HG02678 (cell line): ENCODE measurements around the gene SLC7A14.

Source experiments
- ATAC-seq: cut with Tn5 transposase; IDR thresholded peaks from one replicate; pipeline ENCODE4 v1.9.1; 2021; ENCODE audit warnings: mild to moderate bottlenecking, moderate library complexity; ENCODE audit not compliant: unreplicated experiment

SLC7A14 gene

DNA sequence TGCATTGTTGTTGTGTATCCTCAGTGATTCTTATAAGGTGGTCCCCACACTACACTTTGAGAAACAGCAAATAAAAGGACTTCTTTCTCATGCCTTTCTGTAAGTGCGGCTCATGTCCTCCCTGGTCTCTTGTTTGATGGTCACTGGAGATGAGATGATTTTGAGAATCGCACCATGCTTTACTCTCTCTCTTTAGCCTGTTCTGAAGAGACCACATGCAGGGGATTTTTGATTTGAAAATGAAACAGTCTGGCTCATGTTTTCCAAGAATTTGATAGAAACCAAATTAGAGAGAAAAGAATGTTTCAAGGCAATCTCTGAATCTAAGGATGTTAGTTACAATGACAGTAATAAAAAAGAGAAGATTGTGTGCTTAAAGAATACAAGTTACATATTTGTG lies 149.2 kb downstream of the SLC7A14 start:
- ATAC-seq = no peak

- no peak for ATAC-seq
Measured at GRCh38 chr3:170432416-170432815, 153.5 kb downstream of the SLC7A14 start.

- no peak for ATAC-seq
Measured at GRCh38 chr3:170431054-170431453, 154.8 kb downstream of the SLC7A14 start.

- ATAC-seq = no peak
Measured at GRCh38 chr3:170429050-170429449, 156.8 kb downstream of the SLC7A14 start.

DNA sequence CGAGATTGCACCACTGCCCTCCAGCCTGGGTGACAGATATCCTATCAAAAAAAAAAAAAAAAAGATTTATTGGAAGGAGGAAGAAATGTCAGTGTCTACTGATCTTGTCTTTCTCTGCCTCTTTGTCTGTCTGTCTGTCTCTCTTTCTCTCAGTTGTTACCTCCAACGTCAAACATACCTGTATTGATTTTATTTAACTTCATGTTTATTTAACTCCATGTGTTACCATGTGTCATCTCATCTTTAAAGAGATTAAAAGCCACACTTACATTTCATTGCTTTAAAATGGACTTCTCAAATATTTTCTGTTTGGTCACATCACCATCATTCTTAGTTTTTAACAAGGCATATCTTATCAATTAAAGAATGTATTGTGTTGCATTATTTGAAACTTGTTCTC lies 157.8 kb downstream of the SLC7A14 start:
- no peak for ATAC-seq

DNA sequence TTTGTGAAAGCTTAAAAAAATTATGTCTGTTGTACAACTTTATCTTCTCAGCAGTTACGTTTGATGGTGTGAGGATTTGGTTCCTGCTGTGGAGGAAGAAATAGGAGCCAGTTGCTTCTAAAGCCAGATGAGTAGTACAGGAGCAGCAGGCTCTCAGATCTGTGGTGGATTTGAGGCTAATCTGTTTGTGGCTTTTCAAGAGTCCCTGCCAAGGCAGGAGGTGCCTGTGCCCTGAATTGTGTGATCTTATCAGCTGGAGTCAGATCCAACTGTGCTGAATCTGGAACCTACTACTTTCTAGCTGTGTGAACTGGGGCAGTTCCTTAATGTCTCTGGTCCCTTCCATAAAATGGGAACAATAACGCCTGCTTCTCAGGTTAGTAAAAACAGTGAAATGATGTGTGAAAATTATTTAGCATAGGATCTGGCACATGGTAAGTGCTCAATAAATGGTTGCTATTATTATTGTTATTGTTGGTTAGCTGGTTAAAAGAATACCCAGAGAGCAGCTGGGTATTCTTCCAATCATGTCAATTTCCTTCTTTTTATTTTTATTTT lies 159.6 kb downstream of the SLC7A14 start:
- ATAC-seq = no peak

DNA sequence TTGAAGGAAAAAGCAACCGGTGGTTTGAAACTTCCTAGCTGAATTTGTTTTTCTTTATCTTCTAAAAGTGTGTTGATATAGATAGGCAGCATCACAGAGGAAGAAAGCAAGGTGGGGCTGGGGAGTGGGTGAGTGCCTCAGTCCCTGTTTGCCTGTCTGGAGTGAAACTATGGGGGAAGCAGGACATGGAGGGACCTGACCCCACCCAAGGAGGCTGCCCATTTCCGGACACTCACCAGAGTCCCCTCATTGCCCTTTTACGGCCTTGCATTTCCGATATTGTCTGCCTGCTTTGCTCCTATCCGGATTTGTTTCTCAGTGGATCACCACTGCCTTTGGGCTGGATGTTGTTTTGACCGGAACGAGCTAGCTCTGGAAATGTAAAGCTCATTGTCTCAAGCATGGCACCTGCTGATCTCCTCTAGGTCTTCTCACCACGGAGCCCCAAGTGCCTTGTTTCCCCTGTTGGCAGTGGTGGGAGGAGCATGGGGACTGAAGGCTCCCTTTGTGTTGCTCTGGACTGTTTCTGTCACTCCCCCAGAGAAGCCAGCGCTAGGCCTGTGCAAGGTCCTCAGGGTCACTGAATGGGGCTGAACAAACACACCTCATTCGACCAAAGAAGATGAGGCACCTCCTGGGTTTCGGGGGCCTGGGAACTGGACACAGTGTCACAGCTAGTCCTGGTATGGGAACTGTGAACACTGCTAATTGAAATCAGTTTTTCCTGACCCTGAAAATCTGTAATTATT lies 160.2 kb downstream of the SLC7A14 start:
- no peak for ATAC-seq

DNA sequence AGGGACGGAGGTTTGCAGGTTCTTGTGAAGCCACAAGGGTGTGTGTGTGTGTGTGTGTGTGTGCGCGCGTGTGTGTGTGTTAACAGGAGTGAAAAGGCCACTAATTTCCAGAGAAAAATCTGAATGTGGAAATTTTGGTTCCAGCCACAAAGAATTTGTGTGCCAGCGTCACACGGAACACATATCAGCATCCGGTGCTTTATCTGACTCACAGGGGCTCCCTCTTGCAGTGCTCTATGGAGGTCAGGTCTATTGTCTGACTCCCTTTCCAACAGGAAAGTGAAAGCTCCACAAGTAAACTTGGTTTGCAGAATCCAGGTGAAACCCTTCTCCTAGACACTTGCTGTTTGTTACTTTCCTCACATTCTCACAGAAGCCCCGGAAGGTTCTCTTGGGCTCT lies 161.0 kb downstream of the SLC7A14 start:
- ATAC-seq = no peak

DNA sequence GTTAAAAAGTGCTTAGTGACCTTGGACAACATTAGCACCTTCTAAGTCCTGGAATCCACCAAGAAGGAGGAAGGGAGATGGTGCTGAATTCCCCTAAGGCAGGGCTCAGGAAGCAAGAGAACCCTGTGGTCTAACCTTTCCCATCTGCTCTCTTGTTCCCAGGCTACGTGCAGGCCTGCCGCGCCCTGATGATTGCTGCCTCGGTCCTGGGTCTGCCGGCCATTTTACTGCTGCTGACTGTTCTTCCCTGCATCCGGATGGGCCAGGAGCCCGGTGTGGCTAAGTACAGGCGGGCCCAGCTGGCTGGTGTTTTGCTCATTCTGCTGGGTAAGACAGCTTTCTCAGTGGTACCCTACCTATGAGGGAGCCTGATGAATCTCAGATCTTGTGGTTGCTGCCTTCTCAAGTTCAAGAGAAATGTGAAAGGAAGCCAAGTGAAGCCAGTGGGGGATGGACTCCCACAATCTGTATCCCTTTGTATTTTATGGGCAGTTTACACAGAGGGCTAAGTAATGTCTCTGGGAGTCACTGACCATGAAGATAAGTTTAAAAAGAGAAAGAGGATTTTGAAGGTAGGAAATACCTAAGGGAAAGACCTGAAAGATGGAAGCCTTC lies 162.8 kb downstream of the SLC7A14 start:
- ATAC-seq = no peak

GRCh38 chr3:170421758-170422157 lies 164.1 kb downstream of the SLC7A14 start:
- no peak for ATAC-seq

DNA sequence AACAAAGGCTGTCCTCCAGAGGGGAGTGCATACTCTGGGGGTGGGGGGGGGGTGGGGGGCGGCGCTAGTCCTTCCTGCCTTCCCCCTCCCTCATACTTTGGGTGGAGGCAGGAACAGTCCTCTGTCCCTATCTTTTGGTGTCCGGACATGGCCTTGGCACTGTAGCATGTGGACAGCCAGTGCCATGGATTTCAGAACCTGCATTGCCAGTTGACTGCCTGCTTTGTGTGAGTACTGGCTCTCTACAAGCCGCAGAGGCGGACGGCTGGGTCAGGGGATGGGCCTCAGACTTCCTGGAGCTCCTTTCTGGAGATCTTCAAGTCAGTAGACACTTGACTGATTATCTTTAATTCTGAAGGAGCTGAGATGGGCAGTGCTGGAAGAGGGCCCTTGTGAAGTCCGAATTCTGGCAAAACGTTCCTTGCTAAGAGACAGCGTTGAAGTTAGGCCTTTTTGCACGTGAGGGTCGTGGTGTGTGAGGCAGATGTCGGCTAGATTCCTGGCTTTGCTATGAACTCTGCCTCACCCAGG lies 164.7 kb downstream of the SLC7A14 start:
- no peak for ATAC-seq

DNA sequence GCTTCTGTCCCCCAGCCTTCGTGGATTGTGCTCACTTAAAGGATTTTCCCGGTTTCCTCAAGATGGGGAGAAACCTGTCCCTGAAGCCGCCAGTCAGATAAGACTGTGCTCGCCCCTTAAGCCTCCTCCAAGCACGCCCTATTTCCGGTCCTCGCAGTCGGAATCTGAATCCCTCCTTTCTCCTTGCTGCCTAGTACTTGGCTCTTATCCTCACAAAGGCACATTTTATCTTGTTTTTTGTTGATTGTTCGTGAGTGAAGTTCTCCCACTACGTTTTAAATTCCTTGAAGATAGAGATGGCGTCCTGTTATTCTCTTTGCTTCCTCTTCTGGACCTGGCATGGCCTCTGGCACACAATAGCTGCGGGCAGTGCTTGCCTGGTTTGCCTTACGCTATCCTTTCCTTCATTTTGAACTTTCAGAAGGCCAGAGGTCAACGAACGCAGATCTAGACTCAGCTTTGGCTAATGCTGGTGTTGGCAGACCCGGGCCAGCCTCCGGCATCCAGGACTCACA lies 165.5 kb downstream of the SLC7A14 start:
- ATAC-seq = no peak

DNA sequence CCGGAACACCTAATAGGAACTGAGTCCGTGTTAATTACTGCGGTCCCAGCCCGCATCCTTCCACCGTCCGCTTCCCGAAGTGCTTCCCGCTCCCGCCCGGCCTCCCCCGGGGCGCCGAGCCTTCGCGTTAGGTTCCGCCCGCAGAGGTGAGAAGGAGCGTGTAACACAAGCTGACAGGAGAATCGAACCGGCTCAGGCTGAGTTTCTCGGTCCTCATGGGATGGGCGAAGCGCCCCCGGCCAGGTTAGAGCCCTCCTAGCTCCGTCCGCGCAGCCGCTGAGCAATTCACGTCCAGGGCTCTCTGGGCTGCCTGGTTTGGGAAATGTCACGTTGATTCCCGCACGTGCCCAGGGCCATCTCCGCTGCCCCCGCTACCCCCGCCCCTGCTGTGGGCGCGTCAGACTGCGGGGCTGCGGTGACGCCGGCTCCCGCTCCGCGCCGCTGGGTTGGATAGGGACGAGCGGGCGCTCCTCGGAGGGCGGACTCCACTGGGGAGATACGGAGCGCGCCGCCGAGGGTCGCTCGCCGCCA lies 166.3 kb downstream of the SLC7A14 start:
- ATAC-seq = no peak

DNA sequence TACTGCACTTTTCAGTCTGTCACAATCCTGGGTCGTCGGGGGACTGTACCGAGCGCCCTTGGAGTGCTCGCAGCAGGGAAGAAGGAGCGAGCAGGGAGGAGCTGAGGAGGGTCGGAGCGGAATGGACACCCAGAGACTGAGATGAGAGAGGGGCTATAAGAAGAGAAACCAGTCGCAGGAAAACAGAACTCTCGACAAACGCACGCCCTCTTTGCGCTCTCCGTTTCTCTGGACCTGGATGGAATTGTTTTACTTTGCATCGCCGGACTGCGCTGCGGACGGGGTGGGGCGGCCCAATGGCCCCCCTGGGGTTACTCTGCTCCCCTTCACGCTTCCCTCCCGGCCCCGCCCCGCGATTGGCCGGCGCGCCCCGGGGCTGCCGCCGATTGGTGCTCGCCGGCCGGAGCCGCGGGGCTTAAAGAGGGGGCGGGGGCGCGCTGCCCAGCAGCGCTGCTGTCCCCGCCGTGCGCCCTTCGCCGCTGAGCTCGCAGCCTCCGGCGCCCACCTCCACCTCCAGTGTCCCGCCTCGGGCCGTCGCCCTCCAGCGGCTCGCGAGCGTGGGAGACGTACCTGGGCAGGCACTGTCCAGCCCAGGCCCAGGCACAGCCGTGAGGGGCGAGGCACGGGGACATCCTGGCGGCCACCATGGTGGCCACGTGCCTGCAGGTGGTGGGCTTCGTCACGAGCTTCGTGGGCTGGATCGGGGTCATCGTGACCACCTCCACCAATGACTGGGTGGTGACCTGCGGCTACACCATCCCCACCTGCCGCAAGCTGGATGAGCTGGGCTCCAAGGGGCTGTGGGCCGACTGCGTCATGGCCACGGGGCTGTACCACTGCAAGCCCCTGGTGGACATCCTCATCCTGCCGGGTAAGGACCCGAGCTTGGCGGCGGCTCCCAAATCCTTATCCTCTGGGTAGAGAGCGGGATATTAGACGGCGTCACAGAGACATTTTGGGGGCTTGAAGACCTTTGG lies 167.2 kb downstream of the SLC7A14 start, which contains the start of gene CLDN11:
TSS of gene CLDN11 (plus strand) at position 447 of the 977 bp plus-strand sequence. CDS start at position 646, 199 bp downstream.
- no peak for ATAC-seq

DNA sequence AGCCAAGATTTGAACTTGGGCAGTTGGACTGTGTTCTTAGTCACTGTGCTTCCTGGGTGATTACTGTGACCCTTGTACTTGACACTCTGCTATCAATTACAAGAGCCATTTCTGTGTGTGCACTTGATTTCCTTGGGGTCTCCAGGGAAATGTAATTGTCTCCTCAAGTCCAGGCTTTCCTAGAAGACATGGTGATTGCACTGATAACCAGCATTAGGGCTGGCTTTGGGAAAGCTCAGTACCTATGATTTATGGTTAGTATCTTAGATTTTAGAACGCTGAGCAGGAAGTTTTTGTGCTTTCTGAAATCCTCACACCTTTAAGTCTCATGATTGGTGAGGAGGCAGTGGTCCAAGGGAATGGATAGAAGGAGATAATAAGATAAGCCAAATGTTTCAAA lies 168.8 kb downstream of the SLC7A14 start:
- no peak for ATAC-seq

GRCh38 chr3:170414202-170414663 lies 171.6 kb downstream of the SLC7A14 start:
- ATAC-seq = no peak

- no peak for ATAC-seq
Measured at GRCh38 chr3:170413291-170413690, 172.6 kb downstream of the SLC7A14 start.

DNA sequence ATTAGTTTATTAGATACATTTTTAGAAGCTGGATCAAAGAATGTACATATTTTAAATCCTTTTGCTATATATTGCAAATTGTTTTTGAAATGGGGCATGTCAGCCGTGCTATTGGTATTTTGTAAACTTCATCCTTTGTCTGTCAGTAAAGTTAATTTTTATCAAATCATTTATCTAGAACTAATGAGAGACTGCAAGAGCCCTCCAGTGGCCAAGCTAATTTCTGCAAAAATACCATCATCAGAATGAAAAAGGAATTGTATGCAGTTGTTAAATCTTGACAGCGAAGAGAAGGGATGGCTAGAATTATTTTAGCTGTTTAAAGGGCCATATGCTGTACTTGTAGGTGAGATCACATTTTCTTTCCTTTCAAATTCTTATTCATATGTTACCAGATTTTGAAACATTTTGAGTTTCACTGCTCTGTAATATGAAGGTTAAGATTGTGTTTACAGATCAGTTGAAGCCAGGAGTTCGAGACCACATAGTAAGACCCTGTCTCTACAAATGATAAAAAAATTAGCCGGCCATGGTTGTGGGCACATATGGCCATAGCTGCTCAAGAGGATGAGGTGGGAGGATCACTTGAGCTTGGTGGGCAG lies 175.3 kb downstream of the SLC7A14 start:
- no peak for ATAC-seq
